Testis (tissue), 3 donors: ENCODE measurements around the gene ANXA8. TPM values are rescaled to one million over a fixed set of nuclear protein-coding genes. Genes with fewer than 3 reads are reported as not detected.
"Not testable (repeated sequence)": the region's sequence is repeated elsewhere in the genome, so short reads cannot be mapped to it uniquely, and the experiment has no call there.

Experiments used
- DNase-seq: peaks from one replicate; pipeline ENCODE4 v3.0.0-alpha.2; 2019
- H3K27ac ChIP-seq, 2 donors: fragments of 200-600 bp; sonication (generic); one replicate each; pipeline ENCODE4 v1.5.1; 2019
- H3K27me3 ChIP-seq: fragments of 200-600 bp; sonication (generic); one replicate; pipeline ENCODE4 v1.5.1; 2019
- H3K36me3 ChIP-seq: fragments of 200-600 bp; sonication (generic); one replicate; pipeline ENCODE4 v1.5.1; 2017; ENCODE audit warnings: low read depth; ENCODE audit errors: missing control alignments
- H3K4me1 ChIP-seq: fragments of 200-600 bp; sonication (generic); one replicate; pipeline ENCODE4 v1.5.1; 2019
- H3K4me3 ChIP-seq, 2 donors: fragments of 200-600 bp; sonication (generic); one replicate each; pipeline ENCODE4 v1.5.1; 2017 to 2019
- H3K9me3 ChIP-seq: fragments of 200-600 bp; sonication (generic); one replicate; pipeline ENCODE4 v1.5.1; 2017
- WGBS, 2 donors: methylation state at CpG; one replicate each; pipeline ENCODE4 v1.1.5; 2018; 5-methylcytosine and 5-hydroxymethylcytosine counted together
- intact Hi-C: fragments of 100-400 bp; cut with DNase I; formaldehyde crosslinking; loops from one replicate; pipeline ENCODE4 v1.15.1; 2023; ENCODE audit warnings: low total_unique reads
- polyA plus RNA-seq: library from polyadenylated mRNA; stranded (reverse); fragments of 350-450 nt; fragmentation: Illumina TruSeq; extraction: RNeasy Lipid Tissue Mini Kit (QIAGEN cat#74804); gene quantifications from one replicate; pipeline ENCODE4 v1.2.3, GENCODE V29; 2014; ENCODE audit warnings: low read depth, low replicate concordance; ENCODE audit not compliant: insufficient read depth
- total RNA-seq, 2 donors: library from RNA; depleted of rRNA; stranded (reverse); fragments of >200 nt; gene quantifications; one replicate each; pipeline ENCODE4 v1.2.3, GENCODE V29; 2016

Gene ANXA8
- total and polyA plus RNA-seq, 3 donors from 2014 or later = 1.8 to 6.7 (median 2.5) TPM

- H3K27ac ChIP-seq, intact Hi-C loops, DNase-seq, H3K4me1 ChIP-seq, H3K27me3 ChIP-seq, H3K36me3 ChIP-seq, H3K9me3 ChIP-seq, H3K4me3 ChIP-seq: not testable (repeated sequence)
- 67 to 79% methylated on average over 2 to 3 of the region's 5 CpGs for WGBS, 2 donors
Observed at GRCh38 chr10:47478114-47478513, 5.8 kb downstream of the ANXA8 start.

GRCh38 chr10:47477078-47477477 is 6.8 kb downstream of the ANXA8 start:
- H3K4me3 ChIP-seq, H3K27me3 ChIP-seq, DNase-seq, H3K4me1 ChIP-seq, H3K9me3 ChIP-seq, H3K36me3 ChIP-seq, intact Hi-C loops, H3K27ac ChIP-seq: not testable (repeated sequence)
- 94% methylated on average over 8 of the region's 11 CpGs; no CpG with 5 or more reads in 1 of the 2 donors for WGBS, 2 donors

GRCh38 chr10:47475101-47475500 is 8.8 kb downstream of the ANXA8 start:
- H3K4me3 ChIP-seq, H3K27me3 ChIP-seq, H3K36me3 ChIP-seq, intact Hi-C loops, DNase-seq, H3K27ac ChIP-seq, H3K4me1 ChIP-seq, H3K9me3 ChIP-seq: not testable (repeated sequence)
- 43 to 91% methylated on average over 1 to 5 of the region's 5 CpGs for WGBS, 2 donors

GRCh38 chr10:47473516-47473915 is 10.4 kb downstream of the ANXA8 start:
- H3K27me3 ChIP-seq, intact Hi-C loops: not testable (repeated sequence)
- no CpG with 5 or more reads among the region's 7 CpGs for WGBS, 2 donors

GRCh38 chr10:47472647-47473046 is 11.3 kb downstream of the ANXA8 start:
- H3K27me3 ChIP-seq, H3K4me3 ChIP-seq, H3K27ac ChIP-seq, DNase-seq, H3K4me1 ChIP-seq, intact Hi-C loops, H3K9me3 ChIP-seq, H3K36me3 ChIP-seq: not testable (repeated sequence)
- no CpG with 5 or more reads among the region's 3 CpGs for WGBS, 2 donors

More at GRCh38 chr10:47473516-47473915, 10.4 kb downstream of the ANXA8 start:
- DNase-seq, H3K27ac ChIP-seq, H3K4me1 ChIP-seq, H3K4me3 ChIP-seq, H3K9me3 ChIP-seq, H3K36me3 ChIP-seq: not testable (repeated sequence)

GRCh38 chr10:47472072-47472471 is 11.8 kb downstream of the ANXA8 start:
- H3K27me3 ChIP-seq, DNase-seq, H3K36me3 ChIP-seq, H3K9me3 ChIP-seq, H3K4me1 ChIP-seq, intact Hi-C loops, H3K4me3 ChIP-seq, H3K27ac ChIP-seq: not testable (repeated sequence)
- WGBS, 2 donors = no CpG with 5 or more reads among the region's 5 CpGs

- H3K36me3 ChIP-seq, H3K4me3 ChIP-seq, H3K27ac ChIP-seq, H3K4me1 ChIP-seq, DNase-seq, intact Hi-C loops, H3K27me3 ChIP-seq, H3K9me3 ChIP-seq: not testable (repeated sequence)
- WGBS, 2 donors = 90 to 94% methylated on average over 12 to 15 of the region's 20 CpGs
Observed at GRCh38 chr10:47468731-47469528, 15.0 kb downstream of the ANXA8 start.

- H3K4me1 ChIP-seq, H3K4me3 ChIP-seq, H3K36me3 ChIP-seq, DNase-seq, H3K27me3 ChIP-seq, H3K9me3 ChIP-seq, intact Hi-C loops, H3K27ac ChIP-seq: not testable (repeated sequence)
- 86% methylated on average over 5 of the region's 7 CpGs; no CpG with 5 or more reads in 1 of the 2 donors for WGBS, 2 donors
Observed at GRCh38 chr10:47467957-47468356, 16.0 kb downstream of the ANXA8 start.

- WGBS, 2 donors = 100% methylated on average over 4 of the region's 5 CpGs; no CpG with 5 or more reads in 1 of the 2 donors
- H3K36me3 ChIP-seq, H3K4me1 ChIP-seq, H3K27me3 ChIP-seq, H3K4me3 ChIP-seq, H3K9me3 ChIP-seq, H3K27ac ChIP-seq, intact Hi-C loops, DNase-seq: not testable (repeated sequence)
Observed at GRCh38 chr10:47467458-47467857, 16.5 kb downstream of the ANXA8 start.

GRCh38 chr10:47465216-47465917 is 18.5 kb downstream of the ANXA8 start:
- H3K27ac ChIP-seq, H3K4me3 ChIP-seq, H3K27me3 ChIP-seq, H3K36me3 ChIP-seq, DNase-seq, intact Hi-C loops, H3K4me1 ChIP-seq, H3K9me3 ChIP-seq: not testable (repeated sequence)
- 69 to 70% methylated on average over 11 to 14 of the region's 14 CpGs for WGBS, 2 donors

- DNase-seq, H3K4me3 ChIP-seq, H3K27ac ChIP-seq, H3K4me1 ChIP-seq, H3K9me3 ChIP-seq, intact Hi-C loops, H3K36me3 ChIP-seq, H3K27me3 ChIP-seq: not testable (repeated sequence)
- WGBS, 2 donors = no CpG with 5 or more reads among the region's 9 CpGs
Observed at GRCh38 chr10:47462577-47463358, 21.1 kb downstream of the ANXA8 start.
